Vagina (tissue), 2 donors: Measurements from ENCODE around the gene KIAA1191. TPM values are rescaled to one million over a fixed set of nuclear protein-coding genes. Genes with fewer than 3 reads are reported as not detected.

Experiments used
- DNase-seq, 2 donors: peaks; one replicate each; pipeline ENCODE4 v3.0.0-alpha.2; 2017; ENCODE audit errors: extremely low spot score in 2 of 2
- H3K27ac ChIP-seq: fragments of 200-600 bp; sonication (generic); one replicate; pipeline ENCODE4 v1.5.1; 2019
- H3K27me3 ChIP-seq: fragments of 200-600 bp; sonication (generic); one replicate; pipeline ENCODE4 v1.5.1; 2019
- H3K36me3 ChIP-seq, 2 donors: fragments of 200-600 bp; sonication (generic); one replicate each; pipeline ENCODE4 v1.5.1; 2017 to 2019
- H3K4me1 ChIP-seq: fragments of 200-600 bp; sonication (generic); one replicate; pipeline ENCODE4 v1.5.1; 2019
- H3K4me3 ChIP-seq, 2 donors: fragments of 200-600 bp; sonication (generic); 1 replicate in 1 of 2; 2 replicates in 1 of 2; pipeline ENCODE4 v1.5.1; 2016 to 2019
- H3K9me3 ChIP-seq: fragments of 200-600 bp; sonication (generic); one replicate; pipeline ENCODE4 v1.5.1; 2019
- POLR2A ChIP-seq, 2 donors: fragments of 450-650 bp; IDR thresholded peaks; one replicate each; pipeline ENCODE4 v1.6.1; 2017; ENCODE audit warnings: antibody characterized with exemption in 2 of 2, mild to moderate bottlenecking in 2 of 2, moderate library complexity in 2 of 2
- POLR2AphosphoS5 ChIP-seq, 2 donors: sonication (generic); formaldehyde crosslinking; IDR thresholded peaks; one replicate each; pipeline ENCODE4 v1.9.0; 2017; ENCODE audit warnings: antibody characterized with exemption in 2 of 2, mild to moderate bottlenecking in 2 of 2, low read depth in 1 of 2; ENCODE audit not compliant: insufficient read depth in 1 of 2
- intact Hi-C: fragments of 100-400 bp; cut with DNase I; formaldehyde crosslinking; loops from one replicate; pipeline ENCODE4 v1.15.1; 2023
- total RNA-seq: library from RNA; depleted of rRNA; stranded (reverse); fragments of >200 nt; gene quantifications from one replicate; pipeline ENCODE4 v1.2.3, GENCODE V29; 2016
- TF ChIP-seq, protein P1 (sequence below), 3 experiments: fragments of 450-650 bp in 2 of 3; fragments of 200-600 bp in 1 of 3; sonication (generic) in 1 of 3; IDR thresholded peaks; one replicate each; pipeline ENCODE4 v1.5.1; 2017 to 2019; ENCODE audit warnings: antibody characterized with exemption in 3 of 3, mild to moderate bottlenecking in 2 of 3, moderate library complexity in 2 of 3

KIAA1191 gene
- total RNA-seq, 1 donor from 2014 or later, result 99.4 TPM

DNA sequence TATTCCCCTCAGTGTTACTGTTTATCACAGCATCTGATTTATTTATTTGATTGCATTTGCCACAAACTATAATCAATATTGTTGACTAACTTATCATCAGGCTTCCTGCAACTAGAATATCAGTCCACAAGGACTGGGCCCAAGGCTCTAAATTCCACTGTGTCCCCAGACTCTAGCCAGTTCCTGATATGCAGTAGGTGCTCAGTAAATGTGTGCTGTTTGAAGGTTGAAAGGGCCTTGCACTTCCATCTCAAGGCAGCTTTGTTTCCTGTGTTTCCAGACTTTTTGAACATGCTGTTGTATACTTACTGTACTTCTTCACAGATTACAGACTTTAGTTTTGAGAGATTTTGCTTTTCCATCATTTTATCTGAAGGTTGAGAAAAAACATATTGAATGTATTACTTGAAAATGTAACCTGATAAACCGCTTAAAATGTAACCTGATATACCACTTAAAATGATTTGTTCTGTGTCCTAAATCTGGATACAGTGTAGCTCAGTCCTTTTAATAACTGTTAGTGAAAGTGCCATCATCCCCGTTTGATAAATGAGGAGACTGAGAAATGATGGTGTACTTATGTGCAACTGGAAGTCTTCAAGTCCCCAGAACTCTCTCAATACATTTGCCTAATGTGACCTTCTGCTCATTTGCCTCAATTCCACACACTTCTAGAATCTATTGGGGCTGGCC, 18.7 kb downstream of the KIAA1191 start:
- TF ChIP-seq, protein P1, sequence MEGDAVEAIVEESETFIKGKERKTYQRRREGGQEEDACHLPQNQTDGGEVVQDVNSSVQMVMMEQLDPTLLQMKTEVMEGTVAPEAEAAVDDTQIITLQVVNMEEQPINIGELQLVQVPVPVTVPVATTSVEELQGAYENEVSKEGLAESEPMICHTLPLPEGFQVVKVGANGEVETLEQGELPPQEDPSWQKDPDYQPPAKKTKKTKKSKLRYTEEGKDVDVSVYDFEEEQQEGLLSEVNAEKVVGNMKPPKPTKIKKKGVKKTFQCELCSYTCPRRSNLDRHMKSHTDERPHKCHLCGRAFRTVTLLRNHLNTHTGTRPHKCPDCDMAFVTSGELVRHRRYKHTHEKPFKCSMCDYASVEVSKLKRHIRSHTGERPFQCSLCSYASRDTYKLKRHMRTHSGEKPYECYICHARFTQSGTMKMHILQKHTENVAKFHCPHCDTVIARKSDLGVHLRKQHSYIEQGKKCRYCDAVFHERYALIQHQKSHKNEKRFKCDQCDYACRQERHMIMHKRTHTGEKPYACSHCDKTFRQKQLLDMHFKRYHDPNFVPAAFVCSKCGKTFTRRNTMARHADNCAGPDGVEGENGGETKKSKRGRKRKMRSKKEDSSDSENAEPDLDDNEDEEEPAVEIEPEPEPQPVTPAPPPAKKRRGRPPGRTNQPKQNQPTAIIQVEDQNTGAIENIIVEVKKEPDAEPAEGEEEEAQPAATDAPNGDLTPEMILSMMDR (IDR thresholded peaks at IDR 0.05), result no peak
- intact Hi-C loops, result no loop called here
- no peak for DNase-seq
- Histone ChIP-seq H3K4me1 (no peaks in the 10 kb centered on the region), H3K4me3 (no peak overlapping the region), H3K9me3 (no peaks in the 10 kb centered on the region), H3K36me3 (peaks cover 0 to 35% of the 10 kb centered on the region in 2 donors), H3K27me3 (no peaks in the 10 kb centered on the region), H3K27ac (no peak overlapping the region)

- Histone ChIP-seq H3K27ac (no peak overlapping the region), H3K36me3 (peaks cover 0 to 35% of the 10 kb centered on the region in 2 donors), H3K4me3 (no peak overlapping the region), H3K27me3 (no peaks in the 10 kb centered on the region), H3K9me3 (no peaks in the 10 kb centered on the region), H3K4me1 (no peaks in the 10 kb centered on the region)
- no peak for DNase-seq
- TF ChIP-seq, protein P1 (IDR thresholded peaks at IDR 0.05), result no peak
- intact Hi-C loops, result no loop called here
These were observed 19.4 kb downstream of the KIAA1191 start for GRCh38 chr5:176342158-176342483.

GRCh38 chr5:176341325-176342157, 20.0 kb downstream of the KIAA1191 start:
- H3K36me3 ChIP-seq, result peaks cover 0 to 35% of the 10 kb centered on the region in 2 donors
- H3K27me3 ChIP-seq, result no peaks in the 10 kb centered on the region
- DNase-seq, result no peak
- intact Hi-C loops, result no loop called here
- no peak overlapping the region for H3K27ac ChIP-seq
- no peaks in the 10 kb centered on the region for H3K9me3 ChIP-seq
- no peak overlapping the region for H3K4me3 ChIP-seq
- no peaks in the 10 kb centered on the region for H3K4me1 ChIP-seq
- TF ChIP-seq POLR2AphosphoS5 (IDR thresholded peaks at IDR 0.05; ENCODE audit: insufficient read depth in 1 of 2, low read depth in 1 of 2) (no peak), POLR2A (IDR thresholded peaks at IDR 0.05) (no peak)
- TF ChIP-seq, protein P1 (IDR thresholded peaks at IDR 0.05), result no peak

DNA sequence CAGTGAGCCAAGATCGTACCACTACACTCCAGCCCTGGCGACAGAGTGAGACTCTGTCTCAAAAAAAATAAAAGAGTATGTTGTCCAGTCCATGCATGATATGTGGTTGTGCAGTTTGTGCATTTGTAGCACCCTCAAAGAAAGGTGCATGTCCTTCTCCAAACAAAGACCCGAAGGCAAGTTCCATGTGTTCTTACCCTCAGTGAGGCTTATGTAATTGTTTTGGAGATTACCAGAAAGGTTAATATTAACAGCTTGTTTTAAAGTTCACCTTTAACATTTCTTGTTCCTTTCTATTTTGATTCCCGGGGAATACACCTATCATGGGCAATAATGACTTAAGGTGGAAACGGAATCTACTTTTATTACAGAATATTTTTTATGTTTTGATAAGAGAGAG, 22.3 kb downstream of the KIAA1191 start:
- intact Hi-C loops, result no loop called here
- no peak for DNase-seq
- Histone ChIP-seq H3K36me3 (peaks cover 0 to 19% of the 10 kb centered on the region in 2 donors), H3K4me3 (no peak overlapping the region), H3K4me1 (no peaks in the 10 kb centered on the region), H3K9me3 (no peaks in the 10 kb centered on the region), H3K27me3 (no peaks in the 10 kb centered on the region), H3K27ac (no peak overlapping the region)
- TF ChIP-seq POLR2AphosphoS5 (IDR thresholded peaks at IDR 0.05; ENCODE audit: insufficient read depth in 1 of 2, low read depth in 1 of 2) (no peak), POLR2A (IDR thresholded peaks at IDR 0.05) (no peak)
- TF ChIP-seq, protein P1 (IDR thresholded peaks at IDR 0.05), result no peak

GRCh38 chr5:176337913-176338312, 23.7 kb downstream of the KIAA1191 start:
- no peaks in the 10 kb centered on the region for H3K27me3 ChIP-seq
- H3K4me1 ChIP-seq, result no peaks in the 10 kb centered on the region
- DNase-seq, result no peak
- TF ChIP-seq, protein P1 (IDR thresholded peaks at IDR 0.05), result no peak
- no peak for TF ChIP-seq POLR2AphosphoS5 (IDR thresholded peaks at IDR 0.05; ENCODE audit: insufficient read depth in 1 of 2, low read depth in 1 of 2)
- TF ChIP-seq POLR2A (IDR thresholded peaks at IDR 0.05), result no peak
- H3K9me3 ChIP-seq, result no peaks in the 10 kb centered on the region
- peaks cover 0 to 19% of the 10 kb centered on the region in 2 donors for H3K36me3 ChIP-seq
- intact Hi-C loops, result no loop called here
- no peak overlapping the region for H3K4me3 ChIP-seq
- no peak overlapping the region for H3K27ac ChIP-seq
